GM12865 (cell line): ENCODE results near the gene USP26.
"Not testable (repeated sequence)": the region's sequence is repeated elsewhere in the genome, so short reads cannot be mapped to it uniquely, and the experiment has no call there.

Experiments used
- DNase-seq: peaks from one replicate; pipeline ENCODE4 v3.0.0; 2010; ENCODE audit warnings: low read depth
- H3K4me3 ChIP-seq: 2 replicates; pipeline ENCODE4 v1.5.1; 2011; ENCODE audit warnings: mild to moderate bottlenecking, low read depth, low read length, control low read depth
- TF ChIP-seq, protein P1 (sequence below): IDR thresholded peaks from 2 replicates; pipeline ENCODE4 v1.5.1; 2011; ENCODE audit warnings: low read length, control low read depth, low read depth, inconsistent platforms; ENCODE audit not compliant: insufficient read depth; ENCODE audit errors: missing control alignments

The USP26 gene

DNA sequence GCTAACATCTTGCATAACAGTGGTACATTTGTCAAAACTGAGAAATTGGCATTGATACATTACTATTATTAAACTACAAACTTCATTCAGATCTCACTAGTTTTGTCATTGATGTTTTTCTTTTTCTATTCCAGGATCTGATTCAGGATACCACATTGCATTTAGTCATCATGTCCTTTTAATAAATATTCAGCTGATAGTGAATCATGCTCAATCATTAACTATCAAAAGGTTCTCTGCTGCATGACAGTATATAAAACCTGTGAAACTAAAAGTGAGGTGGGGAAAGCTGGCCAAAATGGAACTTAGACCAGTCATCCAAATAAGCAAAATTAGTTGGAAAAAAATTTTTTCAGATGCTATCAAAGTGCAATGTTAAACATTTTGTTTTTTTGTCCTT lies 110.4 kb downstream of the USP26 start:
- TF ChIP-seq, protein P1, sequence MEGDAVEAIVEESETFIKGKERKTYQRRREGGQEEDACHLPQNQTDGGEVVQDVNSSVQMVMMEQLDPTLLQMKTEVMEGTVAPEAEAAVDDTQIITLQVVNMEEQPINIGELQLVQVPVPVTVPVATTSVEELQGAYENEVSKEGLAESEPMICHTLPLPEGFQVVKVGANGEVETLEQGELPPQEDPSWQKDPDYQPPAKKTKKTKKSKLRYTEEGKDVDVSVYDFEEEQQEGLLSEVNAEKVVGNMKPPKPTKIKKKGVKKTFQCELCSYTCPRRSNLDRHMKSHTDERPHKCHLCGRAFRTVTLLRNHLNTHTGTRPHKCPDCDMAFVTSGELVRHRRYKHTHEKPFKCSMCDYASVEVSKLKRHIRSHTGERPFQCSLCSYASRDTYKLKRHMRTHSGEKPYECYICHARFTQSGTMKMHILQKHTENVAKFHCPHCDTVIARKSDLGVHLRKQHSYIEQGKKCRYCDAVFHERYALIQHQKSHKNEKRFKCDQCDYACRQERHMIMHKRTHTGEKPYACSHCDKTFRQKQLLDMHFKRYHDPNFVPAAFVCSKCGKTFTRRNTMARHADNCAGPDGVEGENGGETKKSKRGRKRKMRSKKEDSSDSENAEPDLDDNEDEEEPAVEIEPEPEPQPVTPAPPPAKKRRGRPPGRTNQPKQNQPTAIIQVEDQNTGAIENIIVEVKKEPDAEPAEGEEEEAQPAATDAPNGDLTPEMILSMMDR: no peak
- H3K4me3 ChIP-seq: no peak overlapping the region
- DNase-seq: no peak

DNA sequence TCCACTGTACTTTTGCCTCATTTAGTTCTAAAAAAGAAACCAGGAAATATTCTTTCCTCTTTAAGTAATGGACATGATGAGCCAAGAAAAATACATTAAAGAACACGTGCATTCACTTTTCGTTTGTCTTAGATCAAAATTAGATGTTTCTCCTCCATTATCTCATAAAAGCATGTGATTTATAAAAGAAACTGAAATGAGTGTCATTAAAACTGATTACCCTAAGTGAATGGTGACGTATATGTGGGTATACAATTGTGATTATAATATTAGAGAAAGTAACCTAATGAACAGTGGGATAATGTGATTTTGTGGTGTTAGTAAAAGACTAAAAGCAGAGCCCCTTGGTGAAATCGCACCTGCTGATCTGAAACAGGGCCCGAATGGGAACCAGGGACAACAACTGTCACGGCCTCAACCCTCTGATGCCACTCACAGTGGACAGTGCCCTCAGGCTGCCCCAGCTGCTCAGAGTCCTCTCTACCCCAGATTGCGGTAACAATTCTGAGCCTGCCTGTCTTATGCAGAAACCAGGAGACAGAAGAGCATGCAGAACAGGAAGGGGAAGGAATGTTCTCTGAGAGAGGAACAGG lies 112.8 kb downstream of the USP26 start:
- DNase-seq: no peak
- no peak overlapping the region for H3K4me3 ChIP-seq
- TF ChIP-seq, protein P1: no peak

DNA sequence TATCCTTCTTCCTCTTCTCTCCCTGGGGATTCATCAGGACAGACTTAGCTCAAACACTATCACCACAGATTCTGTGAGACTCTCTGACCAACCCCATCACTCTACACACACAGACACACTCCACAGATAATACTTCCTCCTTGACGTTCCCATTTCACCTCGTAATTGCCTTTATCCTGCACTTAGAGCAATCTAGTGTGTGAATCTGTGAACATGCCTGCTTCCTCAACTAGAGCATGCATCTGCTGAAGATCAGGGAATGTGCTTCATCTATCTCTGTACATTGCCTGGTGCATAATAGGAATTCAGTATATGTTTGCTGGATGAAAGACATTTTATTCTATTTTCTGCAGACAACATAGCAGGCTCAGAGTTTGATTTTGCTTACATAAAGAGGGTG lies 113.4 kb downstream of the USP26 start:
- H3K4me3 ChIP-seq: no peak overlapping the region
- no peak for DNase-seq
- TF ChIP-seq, protein P1: no peak

DNA sequence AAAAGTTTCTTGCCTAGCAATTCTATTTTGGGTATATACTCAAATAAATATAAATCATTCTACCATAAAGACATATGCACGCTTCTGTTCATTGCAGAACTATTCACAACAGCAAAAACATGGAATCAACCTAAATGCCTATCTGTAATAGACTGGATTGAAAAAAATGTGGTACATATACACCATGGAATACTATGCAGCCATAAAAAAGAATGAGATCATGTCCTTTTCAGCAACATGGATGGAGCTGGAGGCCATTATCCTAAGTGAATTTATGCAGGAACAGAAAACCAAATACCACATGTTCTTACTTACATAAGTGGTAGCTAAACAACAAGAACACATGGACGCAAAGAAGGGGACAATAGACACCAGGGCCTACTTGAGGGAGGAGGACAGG lies 116.9 kb downstream of the USP26 start:
- H3K4me3 ChIP-seq, DNase-seq: not testable (repeated sequence)
